K562 (cell line): Measurements from ENCODE around the gene KMO. TPM values are rescaled to one million over a fixed set of nuclear protein-coding genes. Genes with fewer than 3 reads are reported as not detected.
A peak's percentile ranks its signal among the peaks of the same experiment; 100 is the strongest.

Experiments used
- ARID3A ChIP-seq: IDR thresholded peaks from 2 replicates; pipeline ENCODE4 v1.6.1; 2012; ENCODE audit warnings: low read depth, low read length, improper control_type of control experiment, borderline replicate concordance
- EP400 ChIP-seq: fragments of 450-650 bp; IDR thresholded peaks from 2 replicates; pipeline ENCODE4 v1.6.1; 2017; ENCODE audit warnings: antibody characterized with exemption, mild to moderate bottlenecking, moderate library complexity
- FOXP1 ChIP-seq: sonication (generic); formaldehyde crosslinking; IDR thresholded peaks from 2 replicates; pipeline ENCODE4 v1.8.0; 2022; ENCODE audit warnings: mild to moderate bottlenecking, missing genetic modification reagents
- HNRNPL ChIP-seq: fragments of 200-400 bp; formaldehyde crosslinking; IDR thresholded peaks from 2 replicates; pipeline ENCODE4 v1.6.1; 2017; ENCODE audit warnings: low read depth, mild to moderate bottlenecking, low read length
- KLF10 ChIP-seq: fragments of 250-450 bp; sonication (Bioruptor Pico); IDR thresholded peaks from 2 replicates; pipeline ENCODE4 v1.6.1; 2021; ENCODE audit warnings: matching md5 sums
- MCM3 ChIP-seq: fragments of 450-650 bp; IDR thresholded peaks from 2 replicates; pipeline ENCODE4 v1.6.1; 2016
- REST ChIP-seq, 2 experiments: fragments of 450-650 bp; formaldehyde crosslinking in 1 of 2; IDR thresholded peaks; 2 replicates each; pipeline versions ENCODE4 v1.4.0 to v1.6.1; 2014 to 2020; ENCODE audit warnings: mild to moderate bottlenecking in 2 of 2, borderline replicate concordance in 1 of 2, low read depth in 1 of 2
- VEZF1 ChIP-seq: fragments of 200-800 bp; sonication (Bioruptor generic); IDR thresholded peaks from 2 replicates; pipeline ENCODE4 v1.6.1; 2017; ENCODE audit warnings: missing genetic modification characterization, missing compliant biosample characterization
- ZFPM2 ChIP-seq: fragments of 250-450 bp; sonication (Bioruptor Pico); IDR thresholded peaks from 2 replicates; pipeline ENCODE4 v1.5.1; 2022; ENCODE audit warnings: mild to moderate bottlenecking
- ZNF232 ChIP-seq: sonication (generic); formaldehyde crosslinking; IDR thresholded peaks from 2 replicates; pipeline ENCODE4 v1.8.0; 2022; ENCODE audit warnings: mild to moderate bottlenecking, missing genetic modification reagents
- ZNF431 ChIP-seq: sonication (generic); formaldehyde crosslinking; IDR thresholded peaks from 2 replicates; pipeline ENCODE4 v1.8.0; 2022; ENCODE audit warnings: mild to moderate bottlenecking, missing genetic modification reagents
- polyA plus RNA-seq, 8 experiments: library from polyadenylated mRNA; depleted of rRNA in 4 of 8; stranded (reverse) in 5 of 8; unstranded in 3 of 8; fragments of >200 nt; fragmentation: Nextera tagmentation in 2 of 8; fragmentation: Illumina TruSeq in 1 of 8; extraction: Ambion mirVana in 2 of 8; extraction: Trizol in 1 of 8; gene quantifications; 2 replicates each; pipeline versions ENCODE4 v1.2.1 to v1.2.3, GENCODE V29; 2011 to 2014; ENCODE audit warnings: inconsistent platforms in 1 of 8, missing spikeins in 1 of 8
- total RNA-seq, 7 experiments: library from RNA; depleted of rRNA in 6 of 7; stranded (reverse); fragments of >200 nt in 6 of 7; fragmentation: Illumina TruSeq in 2 of 7; extraction: Trizol in 2 of 7; gene quantifications; 2 replicates each; pipeline versions ENCODE4 v1.2.1 to v1.2.3, GENCODE V29; 2011 to 2021; ENCODE audit warnings: low replicate concordance in 1 of 7
- TF ChIP-seq, protein P1 (sequence below), 3 experiments: IDR thresholded peaks in 2 of 3; conservative IDR thresholded peaks in 1 of 3; 2 replicates each; pipeline ENCODE4 v1.5.1; 2011 to 2012; ENCODE audit warnings: low read length in 3 of 3, mild to moderate bottlenecking in 3 of 3, control low read depth in 2 of 3, improper control_type of control experiment in 1 of 3, inconsistent platforms in 1 of 3, low read depth in 1 of 3, mixed read lengths in 1 of 3, moderate library complexity in 1 of 3; ENCODE audit not compliant: insufficient read depth in 2 of 3
- TF ChIP-seq, protein P2 (sequence below): fragments of 450-650 bp; IDR thresholded peaks from 2 replicates; pipeline ENCODE4 v1.6.1; 2016; ENCODE audit warnings: missing biosample characterization, missing genetic modification characterization

Gene KMO
- total and polyA plus RNA-seq, 9 of the 15 experiments (the other 6 are each of a cell fraction or from before 2014, with no cell fraction given): 0.01 to 0.11 (median 0.01) TPM; not detected in 6

DNA sequence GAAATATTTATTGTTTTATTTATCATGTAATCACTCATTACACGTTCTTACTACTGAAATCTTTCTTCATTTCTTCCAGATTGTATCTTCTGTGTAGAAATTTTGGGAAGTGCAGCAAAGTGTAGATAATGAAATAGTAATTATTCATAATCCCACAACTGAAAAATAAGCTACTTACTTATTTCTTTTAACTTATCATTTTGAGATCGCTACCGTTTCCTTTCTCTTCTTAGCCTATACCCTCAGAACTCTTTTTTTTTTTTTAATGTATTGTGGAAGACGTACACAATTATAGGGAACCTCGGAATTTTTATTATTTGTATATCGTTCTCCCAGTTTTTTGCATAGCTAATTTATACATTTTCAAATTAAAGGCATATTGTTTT, 12.1 kb upstream of the KMO start (continued):
- TF ChIP-seq REST (IDR thresholded peaks at IDR 0.05; ENCODE audit: borderline replicate concordance) (no peak), REST (CRISPR knock-in tag; IDR thresholded peaks at IDR 0.05; ENCODE audit: low read depth) (no peak), HNRNPL (no peak), FOXP1 (CRISPR knock-in tag) (no peak), MCM3 (no peak), ZFPM2 (CRISPR knock-in tag) (no peak), ARID3A (0 out of 2 replicates have a peak, but pooled peaks have one; percentile 7), KLF10 (CRISPR knock-in tag) (no peak), VEZF1 (CRISPR knock-in tag) (no peak), ZNF431 (CRISPR knock-in tag) (no peak), EP400 (no peak), ZNF232 (CRISPR knock-in tag) (no peak)
- TF ChIP-seq, protein P1, sequence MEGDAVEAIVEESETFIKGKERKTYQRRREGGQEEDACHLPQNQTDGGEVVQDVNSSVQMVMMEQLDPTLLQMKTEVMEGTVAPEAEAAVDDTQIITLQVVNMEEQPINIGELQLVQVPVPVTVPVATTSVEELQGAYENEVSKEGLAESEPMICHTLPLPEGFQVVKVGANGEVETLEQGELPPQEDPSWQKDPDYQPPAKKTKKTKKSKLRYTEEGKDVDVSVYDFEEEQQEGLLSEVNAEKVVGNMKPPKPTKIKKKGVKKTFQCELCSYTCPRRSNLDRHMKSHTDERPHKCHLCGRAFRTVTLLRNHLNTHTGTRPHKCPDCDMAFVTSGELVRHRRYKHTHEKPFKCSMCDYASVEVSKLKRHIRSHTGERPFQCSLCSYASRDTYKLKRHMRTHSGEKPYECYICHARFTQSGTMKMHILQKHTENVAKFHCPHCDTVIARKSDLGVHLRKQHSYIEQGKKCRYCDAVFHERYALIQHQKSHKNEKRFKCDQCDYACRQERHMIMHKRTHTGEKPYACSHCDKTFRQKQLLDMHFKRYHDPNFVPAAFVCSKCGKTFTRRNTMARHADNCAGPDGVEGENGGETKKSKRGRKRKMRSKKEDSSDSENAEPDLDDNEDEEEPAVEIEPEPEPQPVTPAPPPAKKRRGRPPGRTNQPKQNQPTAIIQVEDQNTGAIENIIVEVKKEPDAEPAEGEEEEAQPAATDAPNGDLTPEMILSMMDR (IDR thresholded peaks at IDR 0.05 in 2 of 3, conservative IDR thresholded peaks at IDR 0.05 in 1 of 3; ENCODE audit: insufficient read depth in 2 of 3, low read depth in 1 of 3, low read length in 3 of 3): no peak
- TF ChIP-seq, protein P2, sequence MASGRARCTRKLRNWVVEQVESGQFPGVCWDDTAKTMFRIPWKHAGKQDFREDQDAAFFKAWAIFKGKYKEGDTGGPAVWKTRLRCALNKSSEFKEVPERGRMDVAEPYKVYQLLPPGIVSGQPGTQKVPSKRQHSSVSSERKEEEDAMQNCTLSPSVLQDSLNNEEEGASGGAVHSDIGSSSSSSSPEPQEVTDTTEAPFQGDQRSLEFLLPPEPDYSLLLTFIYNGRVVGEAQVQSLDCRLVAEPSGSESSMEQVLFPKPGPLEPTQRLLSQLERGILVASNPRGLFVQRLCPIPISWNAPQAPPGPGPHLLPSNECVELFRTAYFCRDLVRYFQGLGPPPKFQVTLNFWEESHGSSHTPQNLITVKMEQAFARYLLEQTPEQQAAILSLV (tag): no peak
